ENCODE data around the gene DEFB121.
"Not testable (repeated sequence)": the region's sequence is repeated elsewhere in the genome, so short reads cannot be mapped to it uniquely, and the experiment has no call there.

Gene DEFB121

GRCh38 chr20:31406115-31406514 lies at the start of gene DEFB121:
TSS of gene DEFB121 (minus strand) at chr20:31406215. CDS start at chr20:31406152, 63 bp downstream.
- DNase-seq (ENCODE audit: low read depth), result no peak

- no peak for DNase-seq (ENCODE audit: low read depth)
These were observed 48.3 kb upstream of the DEFB121 start for GRCh38 chr20:31454361-31454760.

GRCh38 chr20:31452575-31452974 lies 46.6 kb upstream of the DEFB121 start:
- DNase-seq (ENCODE audit: low read depth), result no peak

- DNase-seq (ENCODE audit: low read depth), result no peak
These were observed 43.7 kb upstream of the DEFB121 start for GRCh38 chr20:31449511-31450414.

GRCh38 chr20:31446084-31446819 lies 40.2 kb upstream of the DEFB121 start:
- no peak for DNase-seq (ENCODE audit: low read depth)

GRCh38 chr20:31440012-31440659 lies 34.1 kb upstream of the DEFB121 start, which contains the start of gene DEFB123:
TSS of gene DEFB123 (plus strand) at chr20:31440632. CDS start at chr20:31440699, 67 bp downstream.
- DNase-seq (ENCODE audit: low read depth), result no peak

GRCh38 chr20:31430568-31431115 lies 24.6 kb upstream of the DEFB121 start:
- DNase-seq (ENCODE audit: low read depth), result no peak

- DNase-seq (ENCODE audit: low read depth), result not testable (repeated sequence)
These were observed 21.6 kb upstream of the DEFB121 start for GRCh38 chr20:31427576-31427975.

GRCh38 chr20:31426891-31427551 lies 21.0 kb upstream of the DEFB121 start:
- not testable (repeated sequence) for DNase-seq (ENCODE audit: low read depth)

GRCh38 chr20:31425797-31426196 lies 19.8 kb upstream of the DEFB121 start:
- DNase-seq (ENCODE audit: low read depth), result no peak

- DNase-seq (ENCODE audit: low read depth), result no peak
These were observed 12.3 kb upstream of the DEFB121 start for GRCh38 chr20:31418307-31418706.

GRCh38 chr20:31415653-31416052 lies 9.6 kb upstream of the DEFB121 start:
- no peak for DNase-seq (ENCODE audit: low read depth)

GRCh38 chr20:31414381-31414780 lies 8.4 kb upstream of the DEFB121 start:
- no peak for DNase-seq (ENCODE audit: low read depth)

GRCh38 chr20:31410011-31410410 lies 4.0 kb upstream of the DEFB121 start:
- no peak for DNase-seq (ENCODE audit: low read depth)

GRCh38 chr20:31403886-31404285 lies 2.1 kb downstream of the DEFB121 start:
- no peak for DNase-seq (ENCODE audit: low read depth)

- DNase-seq (ENCODE audit: low read depth), result no peak
These were observed 11.1 kb downstream of the DEFB121 start for GRCh38 chr20:31394900-31395299.

- DNase-seq (ENCODE audit: low read depth), result no peak
These were observed 13.2 kb downstream of the DEFB121 start for GRCh38 chr20:31392836-31393235.

GRCh38 chr20:31390490-31390889 lies 15.5 kb downstream of the DEFB121 start, which contains the start of gene DEFB119:
TSS of gene DEFB119 (minus strand) at chr20:31390590. CDS start at chr20:31390483, 107 bp downstream.
- no peak for DNase-seq (ENCODE audit: low read depth)

GRCh38 chr20:31374346-31374745 lies 31.7 kb downstream of the DEFB121 start:
- DNase-seq (ENCODE audit: low read depth), result no peak

GRCh38 chr20:31368301-31368700 lies 37.7 kb downstream of the DEFB121 start, which contains the start of gene DEFB118:
TSS of gene DEFB118 (plus strand) at chr20:31368601. CDS start at chr20:31368651, 50 bp downstream.
- DNase-seq (ENCODE audit: low read depth), result no peak

- not testable (repeated sequence) for DNase-seq (ENCODE audit: low read depth)
These were observed 41.7 kb downstream of the DEFB121 start for GRCh38 chr20:31364272-31364671.

All from fibroblast of the conjunctiva (primary cell).